MCF 10A (cell line): ENCODE data around the gene GOLT1A. TPM values are rescaled to one million over a fixed set of nuclear protein-coding genes. Genes with fewer than 3 reads are reported as not detected.

ENCODE experiments used
- Bru-seq: library from RNA; stranded (reverse); fragments of 400-500 nt; gene quantifications from one replicate; lab custom pipeline; 2021; lab: Mats Ljungman, UMichigan
- BruChase-seq, 2 experiments: library from RNA; stranded (reverse); fragments of 400-500 nt; gene quantifications; one replicate each; lab custom pipeline; 2021; lab: Mats Ljungman, UMichigan
- BruUV-seq: library from RNA; stranded (reverse); fragments of 400-500 nt; replicated peaks from 2 replicates; lab custom pipeline; 2021; lab: Mats Ljungman, UMichigan
- CTCF ChIA-PET: fragments of 300-600 bp; sonication (Branson Sonifier 250); formaldehyde crosslinking; extraction: SDS; loops from one replicate; lab custom pipeline; 2021; ENCODE audit warnings: antibody characterized with exemption, inconsistent platforms; lab: Yijun Ruan, JAX
- POLR2A ChIA-PET: fragments of 300-600, 350-650 bp; sonication (Branson Sonifier 250); formaldehyde crosslinking; extraction: SDS; loops from one replicate; lab custom pipeline; 2020; ENCODE audit warnings: antibody characterized with exemption, inconsistent platforms; lab: Yijun Ruan, JAX
- DNase-seq: peaks from one replicate; pipeline ENCODE4 v3.0.0-alpha.2; 2018; ENCODE audit not compliant: unreplicated experiment
- H3K27ac Mint-ChIP-seq: one replicate; pipeline ENCODE4 v1.8.0; 2022; ENCODE audit warnings: mild to moderate bottlenecking, low read depth, mixed read lengths; ENCODE audit not compliant: unreplicated experiment
- H3K27me3 Mint-ChIP-seq: one replicate; pipeline ENCODE4 v1.8.0; 2022; ENCODE audit warnings: mixed read lengths; ENCODE audit not compliant: insufficient read depth, unreplicated experiment
- H3K36me3 Mint-ChIP-seq: one replicate; pipeline ENCODE4 v1.8.0; 2022; ENCODE audit warnings: mild to moderate bottlenecking, moderate library complexity, mixed read lengths; ENCODE audit not compliant: insufficient read depth, unreplicated experiment
- H3K4me1 Mint-ChIP-seq: one replicate; pipeline ENCODE4 v1.8.0; 2022; ENCODE audit warnings: mixed read lengths; ENCODE audit not compliant: insufficient read depth, unreplicated experiment
- H3K4me3 Mint-ChIP-seq: one replicate; pipeline ENCODE4 v1.8.0; 2022; ENCODE audit warnings: mild to moderate bottlenecking, moderate library complexity, mixed read lengths; ENCODE audit not compliant: unreplicated experiment
- H3K9me3 Mint-ChIP-seq: one replicate; pipeline ENCODE4 v1.8.0; 2022; ENCODE audit warnings: mixed read lengths; ENCODE audit not compliant: unreplicated experiment
- CTCF ChIP-seq: fragments of 200-600 bp; IDR thresholded peaks from one replicate; pipeline ENCODE4 v1.8.0; 2022; ENCODE audit warnings: antibody characterized with exemption, mild to moderate bottlenecking; ENCODE audit not compliant: unreplicated experiment
- intact Hi-C: fragments of 100-400 bp; cut with micrococcal nuclease; formaldehyde crosslinking; loops from 2 replicates; pipeline ENCODE4 v1.14.1; 2022
- long read RNA-seq: library from polyadenylated mRNA; stranded (forward); transcript quantifications from one replicate; pipeline ENCODE4 v2.0.0, GENCODE V29; 2022
- total RNA-seq: library from RNA; stranded (reverse); gene quantifications from 2 replicates; pipeline ENCODE4 v1.2.3, GENCODE V29; 2022

GOLT1A gene
- total RNA-seq (11.5 and 12.7 TPM in 2 replicates), Bru-seq, nascent RNA (percentile 63 among the genes with signal in this experiment), BruChase-seq, experiment 1, labeled RNA remaining after a 6-hour chase (percentile 78 among the genes with signal in this experiment), BruChase-seq, experiment 2, labeled RNA remaining after a 2-hour chase (percentile 59 among the genes with signal in this experiment)
- long read RNA-seq, transcript GOLT1A-201 (5 exons, 883 nt) = major isoform, 17 of 20 reads
- long read RNA-seq, partial matches to known transcripts = 2 of 20 reads
- long read RNA-seq, other reads (novel, unspliced or antisense) = 1 of 20 reads

- Mint-ChIP-seq H3K27me3 (no peaks in the 10 kb centered on the region), H3K27ac (peak within 1 kb of the TSS; percentile 8), H3K36me3 (no peaks in the 10 kb centered on the region), H3K9me3 (no peaks in the 10 kb centered on the region), H3K4me3 (peak within 1 kb of the TSS; percentile 68), H3K4me1 (peaks cover 6% of the 10 kb centered on the region)
- POLR2A ChIA-PET = interaction anchor here (0.6 to 2.0 kb wide), 6 partner anchors 8 to 356 kb away, joined by 3 to 15 read pairs (median 3); no protein-coding TSS in a partner anchor
- peak; percentile 93 for DNase-seq
- CTCF ChIA-PET = interaction anchor here (0.5 to 6.8 kb wide), 34 partner anchors 8 to 1204 kb away, joined by 3 to 110 read pairs (median 4); no protein-coding TSS in a partner anchor
- BruUV-seq = TSS peak; percentile 12
- peak; percentile 93 for TF ChIP-seq CTCF
- intact Hi-C loops = loop anchor here (1.0 to 2.0 kb wide), 5 partner anchors 45 to 289 kb away; no protein-coding TSS in a partner anchor
Measured at GRCh38 chr1:204213668-204214662, at the start of gene GOLT1A. Gene GOLT1A (minus strand): TSS chr1:204213988. CDS start chr1:204213906, 82 bp downstream.

GRCh38 chr1:204263254-204263910 is 49.6 kb upstream of the GOLT1A start:
- Mint-ChIP-seq H3K4me1 (peaks cover 5% of the 10 kb centered on the region), H3K27ac (no peak overlapping the region), H3K27me3 (no peaks in the 10 kb centered on the region), H3K36me3 (peaks cover 70% of the 10 kb centered on the region), H3K4me3 (no peak overlapping the region), H3K9me3 (no peaks in the 10 kb centered on the region)
- TF ChIP-seq CTCF = no peak
- ChIA-PET CTCF (interaction anchor here (0.6 to 16.1 kb wide), 7 partner anchors 24 to 1091 kb away, joined by 3 to 289 read pairs (median 5); partner anchors contain the start of gene PLEKHA6), POLR2A (interaction anchor here (0.6 to 3.1 kb wide), 5 partner anchors 9 to 246 kb away, joined by 3 to 12 read pairs (median 4); no protein-coding TSS in a partner anchor)
- no TSS peak for BruUV-seq
- intact Hi-C loops = no loop called here
- no peak for DNase-seq

GRCh38 chr1:204262506-204263253 is 48.9 kb upstream of the GOLT1A start:
- intact Hi-C loops = no loop called here
- Mint-ChIP-seq H3K27ac (no peak overlapping the region), H3K4me3 (no peak overlapping the region), H3K9me3 (no peaks in the 10 kb centered on the region), H3K27me3 (no peaks in the 10 kb centered on the region), H3K4me1 (peaks cover 5% of the 10 kb centered on the region), H3K36me3 (peaks cover 77% of the 10 kb centered on the region)
- ChIA-PET POLR2A (interaction anchor here (0.7 to 3.1 kb wide), 6 partner anchors 8 to 855 kb away, joined by 3 to 12 read pairs (median 4); no protein-coding TSS in a partner anchor), CTCF (interaction anchor here (0.6 to 16.1 kb wide), 9 partner anchors 20 to 1090 kb away, joined by 3 to 289 read pairs (median 5); partner anchors contain the start of gene PLEKHA6)
- TF ChIP-seq CTCF = no peak
- no peak for DNase-seq
- BruUV-seq = no TSS peak
